ENCODE results near the gene FMN2.

DNA sequence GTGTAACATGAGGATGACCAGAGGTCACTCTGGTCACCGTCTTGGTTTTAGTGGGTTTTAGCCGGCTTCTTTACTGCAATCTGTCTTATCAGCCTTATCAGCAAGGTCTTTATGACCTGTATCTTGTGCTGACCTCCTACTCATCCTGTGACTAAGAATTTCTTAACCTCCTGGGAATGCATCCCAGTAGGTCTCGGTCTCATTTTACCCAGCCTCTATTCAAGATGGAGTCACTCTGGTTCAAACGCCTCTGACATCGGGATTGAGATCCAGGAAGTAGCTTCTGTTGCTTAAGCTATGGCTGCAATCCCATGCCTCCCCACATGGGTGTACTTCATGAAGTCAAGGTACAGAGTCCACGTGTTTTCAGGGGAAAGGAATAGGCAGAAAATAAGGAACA lies 19.9 kb downstream of the FMN2 start:
- TF ChIP-seq POLR2A (IDR thresholded peaks at IDR 0.05) = no peak
- TF ChIP-seq, protein P1, sequence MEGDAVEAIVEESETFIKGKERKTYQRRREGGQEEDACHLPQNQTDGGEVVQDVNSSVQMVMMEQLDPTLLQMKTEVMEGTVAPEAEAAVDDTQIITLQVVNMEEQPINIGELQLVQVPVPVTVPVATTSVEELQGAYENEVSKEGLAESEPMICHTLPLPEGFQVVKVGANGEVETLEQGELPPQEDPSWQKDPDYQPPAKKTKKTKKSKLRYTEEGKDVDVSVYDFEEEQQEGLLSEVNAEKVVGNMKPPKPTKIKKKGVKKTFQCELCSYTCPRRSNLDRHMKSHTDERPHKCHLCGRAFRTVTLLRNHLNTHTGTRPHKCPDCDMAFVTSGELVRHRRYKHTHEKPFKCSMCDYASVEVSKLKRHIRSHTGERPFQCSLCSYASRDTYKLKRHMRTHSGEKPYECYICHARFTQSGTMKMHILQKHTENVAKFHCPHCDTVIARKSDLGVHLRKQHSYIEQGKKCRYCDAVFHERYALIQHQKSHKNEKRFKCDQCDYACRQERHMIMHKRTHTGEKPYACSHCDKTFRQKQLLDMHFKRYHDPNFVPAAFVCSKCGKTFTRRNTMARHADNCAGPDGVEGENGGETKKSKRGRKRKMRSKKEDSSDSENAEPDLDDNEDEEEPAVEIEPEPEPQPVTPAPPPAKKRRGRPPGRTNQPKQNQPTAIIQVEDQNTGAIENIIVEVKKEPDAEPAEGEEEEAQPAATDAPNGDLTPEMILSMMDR (IDR thresholded peaks at IDR 0.05) = no peak
